ENCODE data around the gene CCDC40.

- TF ChIP-seq CTCF (IDR thresholded peaks at IDR 0.05) (no peak), POLR2A (IDR thresholded peaks at IDR 0.05) (no peak), POLR2AphosphoS5 (IDR thresholded peaks at IDR 0.05) (no peak)
Measured at GRCh38 chr17:80064696-80065095, 28.3 kb downstream of the CCDC40 start.
